NCI-H128 (cell line): ENCODE measurements around the gene ZMYND19.
"Not testable (repeated sequence)": the region's sequence is repeated elsewhere in the genome, so short reads cannot be mapped to it uniquely, and the experiment has no call there.

Experiments
- DNase-seq: peaks from one replicate; lab custom pipeline; 2025; ENCODE audit not compliant: unreplicated experiment; lab: John Stamatoyannopoulos, UW

Gene ZMYND19

DNA sequence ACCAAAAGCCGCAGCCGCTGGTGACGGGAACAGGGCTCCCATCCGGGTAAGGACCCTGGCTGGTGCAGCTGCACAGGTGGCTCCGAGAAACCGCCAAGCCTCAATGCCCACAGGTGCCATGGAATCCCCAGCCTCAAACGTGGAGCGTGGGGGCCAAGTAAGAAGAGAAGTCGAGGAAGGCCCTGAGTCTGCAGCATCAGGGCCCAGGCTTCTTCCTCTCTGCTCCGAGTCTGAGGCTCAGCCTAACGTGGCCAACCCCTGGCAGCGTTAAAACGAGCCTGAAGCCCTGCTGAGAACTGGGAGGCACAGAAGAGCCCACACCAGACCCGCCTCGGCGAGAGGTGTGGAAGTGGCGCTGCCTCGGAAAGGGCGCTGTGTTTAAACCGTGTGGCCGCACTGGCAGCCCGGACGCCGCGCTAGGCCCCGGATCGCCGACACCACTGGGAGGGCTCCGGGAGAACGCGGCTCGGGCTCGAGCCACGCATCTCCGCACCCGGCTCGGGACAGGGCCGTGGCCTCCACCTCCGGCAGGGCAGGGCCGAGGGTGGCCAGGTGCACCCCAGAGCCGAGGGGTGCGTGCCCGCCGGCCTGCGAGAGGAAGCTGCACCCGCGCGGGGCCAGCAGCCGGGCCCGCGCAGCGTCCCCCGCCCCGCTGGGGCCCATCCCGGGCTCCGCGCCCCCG lies 730 bp downstream of the ZMYND19 start:
- no peak for DNase-seq

DNA sequence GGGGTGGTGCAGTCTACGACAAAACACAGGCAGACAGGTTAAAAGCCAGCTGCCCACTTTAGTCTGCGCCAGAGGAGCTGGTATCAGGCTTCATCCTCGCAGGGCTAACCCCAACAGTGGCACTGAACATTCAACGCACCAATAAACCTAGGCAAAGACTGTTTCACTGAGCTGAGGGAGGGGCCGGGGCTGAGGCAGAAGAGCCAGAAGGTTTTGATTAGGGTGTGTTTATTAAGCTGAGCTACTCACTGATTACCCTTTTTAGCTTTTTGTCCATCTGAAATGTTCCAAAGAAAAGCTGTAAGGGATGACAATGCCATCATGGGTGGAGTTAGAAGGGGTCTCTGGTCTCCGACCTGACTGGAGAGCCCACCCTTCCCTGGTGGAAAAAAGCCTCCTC lies 1.4 kb downstream of the ZMYND19 start:
- no peak for DNase-seq

DNA sequence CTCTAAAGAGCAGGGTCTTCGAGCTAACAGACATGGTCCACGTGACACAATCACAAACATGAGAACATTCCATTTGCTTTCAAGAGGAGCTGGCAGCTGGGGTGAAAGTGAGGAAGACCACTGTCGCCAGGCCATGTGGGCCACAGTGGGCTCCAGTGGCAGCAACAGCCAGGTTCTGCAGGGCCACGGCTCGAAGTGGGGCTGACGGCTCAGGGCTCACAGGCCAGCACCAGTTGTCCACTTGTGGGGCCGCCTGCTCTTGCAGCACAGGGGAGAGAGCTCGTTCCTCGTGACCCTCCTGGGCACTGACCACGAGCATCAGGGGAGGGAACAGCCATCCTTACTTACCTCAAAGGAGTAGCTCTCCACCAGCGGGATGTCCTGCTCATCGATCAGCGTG lies 2.0 kb downstream of the ZMYND19 start:
- DNase-seq, result no peak

DNA sequence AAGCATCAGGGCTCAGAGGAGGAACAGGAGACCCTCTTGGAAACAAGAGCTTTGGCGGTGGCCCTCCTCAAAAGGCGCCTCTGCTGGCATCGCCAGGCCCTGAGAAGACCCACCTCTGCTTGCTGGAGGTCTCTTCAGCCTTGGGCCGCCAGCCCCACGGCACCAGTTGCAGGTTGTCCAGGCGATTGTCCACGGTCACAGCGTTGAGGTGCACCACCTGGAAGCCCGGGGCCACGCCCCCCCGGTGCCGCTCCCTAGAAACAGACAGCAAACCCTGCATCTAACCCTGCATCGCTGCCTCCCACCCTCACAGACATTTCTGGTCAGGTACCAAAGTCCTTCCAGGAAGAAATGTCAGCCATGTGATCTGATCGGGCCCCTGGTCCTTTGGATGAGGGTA lies 3.5 kb downstream of the ZMYND19 start:
- DNase-seq, result no peak

DNA sequence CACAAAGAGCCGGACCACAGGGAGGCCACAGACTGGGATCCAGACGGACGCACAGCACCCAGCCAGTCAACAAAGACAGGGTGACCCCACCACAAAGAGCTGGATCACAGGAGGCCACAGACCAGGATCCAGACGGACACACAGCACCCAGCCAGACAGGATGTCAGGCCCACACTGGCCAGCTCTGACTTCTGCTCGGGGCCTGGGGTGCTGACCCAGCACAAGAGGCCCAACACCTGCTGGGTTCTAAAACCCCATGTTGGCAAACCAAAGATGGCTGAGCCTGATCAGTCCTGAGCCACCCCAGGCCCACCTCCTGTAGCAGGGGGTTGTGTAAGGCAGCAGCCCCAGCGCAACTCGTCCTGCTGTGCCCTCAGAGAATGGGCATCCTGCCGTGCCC lies 6.4 kb downstream of the ZMYND19 start:
- no peak for DNase-seq

DNA sequence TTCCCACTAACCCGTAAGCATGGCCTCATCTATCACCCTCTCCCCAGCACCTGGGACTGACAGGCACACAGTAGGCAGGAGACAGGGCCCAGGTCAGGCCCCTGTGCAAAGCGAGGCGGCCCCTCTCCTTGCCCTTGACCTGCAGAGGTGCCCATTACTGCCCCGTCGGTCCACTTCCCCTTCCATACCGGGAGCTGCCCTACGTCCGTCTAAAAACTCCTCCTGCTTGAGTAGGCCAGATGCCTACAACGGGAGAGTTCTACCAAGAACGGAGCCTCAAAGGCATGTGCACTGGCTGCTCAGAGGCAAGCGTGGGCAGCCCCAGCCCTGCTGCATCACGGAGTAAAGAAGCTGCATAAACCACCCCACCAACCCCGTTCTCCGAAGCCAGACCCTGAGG lies 7.0 kb downstream of the ZMYND19 start:
- DNase-seq, result no peak

DNA sequence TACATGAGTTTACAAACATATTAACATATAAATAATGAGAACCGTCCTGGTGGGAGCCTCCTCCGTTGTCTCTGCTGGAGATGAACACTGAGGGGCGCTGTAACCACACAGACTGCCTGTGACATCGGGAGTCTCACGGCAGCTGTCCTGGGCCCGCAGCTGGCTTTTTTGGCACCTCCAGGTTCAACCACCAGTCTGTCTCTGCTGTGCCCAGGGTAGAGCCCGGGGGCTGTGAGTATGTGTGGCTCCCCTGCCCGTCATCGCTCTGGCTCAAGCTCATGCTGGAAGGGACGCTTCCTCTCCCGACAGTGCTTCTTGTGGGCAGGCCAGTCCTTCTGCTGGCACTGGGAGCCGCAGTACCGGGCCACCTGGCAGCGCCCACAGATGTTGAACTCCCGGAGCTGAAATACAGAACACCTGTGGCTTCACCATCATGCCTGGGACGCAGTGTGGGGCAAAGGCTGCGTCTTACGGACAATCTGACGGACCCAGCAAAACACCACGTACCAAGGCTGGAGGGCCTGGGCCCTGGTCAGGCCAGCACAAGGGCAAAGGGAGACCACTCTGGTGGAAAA lies 7.9 kb downstream of the ZMYND19 start:
- no peak for DNase-seq

DNA sequence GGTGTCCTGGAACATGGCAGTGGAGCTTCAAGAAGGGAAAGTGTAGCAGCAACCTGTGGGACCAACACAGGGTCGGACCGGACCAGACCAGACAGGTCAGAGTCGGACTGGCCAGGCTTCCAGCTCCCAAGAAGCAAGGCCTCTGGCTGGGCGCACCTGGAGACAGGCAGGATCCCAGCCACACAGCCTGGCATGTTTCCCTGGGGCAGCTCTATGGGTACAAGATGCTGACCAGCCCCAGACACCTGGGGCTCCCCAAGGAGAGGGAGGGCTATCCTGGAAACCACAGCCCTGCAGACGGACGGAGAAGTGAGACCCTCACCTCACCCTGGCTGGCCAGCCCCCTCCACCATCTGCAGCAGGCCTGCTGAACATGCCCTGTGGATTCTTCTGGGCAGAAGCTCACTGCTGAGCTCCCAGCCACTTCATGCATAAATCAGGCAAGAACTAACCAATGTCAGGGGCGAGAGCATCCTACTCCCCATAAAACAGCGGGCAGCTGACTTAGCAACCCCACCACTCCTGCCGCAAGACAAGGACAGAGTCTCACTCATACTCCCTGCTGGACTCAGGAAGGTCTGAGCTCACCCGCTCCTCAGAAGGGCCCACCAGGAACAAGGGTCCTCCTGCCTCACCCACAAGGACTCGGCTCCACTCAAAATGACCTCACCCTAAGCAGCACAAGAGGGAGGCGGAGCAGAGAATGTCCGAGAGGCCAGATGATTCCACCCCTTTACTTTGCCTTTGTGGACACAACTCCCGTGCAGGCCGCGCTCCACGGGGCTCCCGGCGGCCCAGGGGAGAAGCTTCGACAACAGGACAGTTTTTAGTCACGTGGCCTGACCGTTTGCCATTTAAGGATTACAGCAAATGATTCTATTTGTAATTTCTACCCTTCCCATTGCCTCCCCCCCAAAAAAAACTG lies 8.7 kb downstream of the ZMYND19 start:
- DNase-seq, result no peak

DNA sequence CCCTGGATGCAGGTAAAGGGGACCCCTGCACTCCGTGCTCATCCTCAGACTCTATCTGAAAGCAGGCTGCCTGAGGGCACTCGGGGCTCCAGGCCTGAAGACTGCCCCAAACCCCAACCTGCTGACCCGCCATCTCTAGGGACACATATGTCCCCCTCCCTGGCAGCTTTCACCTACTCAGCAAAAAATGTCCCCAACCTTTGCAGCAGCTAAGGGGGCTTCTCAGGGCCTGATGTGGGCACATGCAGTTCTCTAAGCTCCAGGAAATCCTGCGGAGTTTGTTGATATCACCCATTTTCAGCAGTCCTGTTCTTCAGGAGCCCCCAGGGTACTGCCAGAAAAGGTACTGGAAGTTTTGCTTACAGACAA lies 9.4 kb downstream of the ZMYND19 start:
- no peak for DNase-seq

DNA sequence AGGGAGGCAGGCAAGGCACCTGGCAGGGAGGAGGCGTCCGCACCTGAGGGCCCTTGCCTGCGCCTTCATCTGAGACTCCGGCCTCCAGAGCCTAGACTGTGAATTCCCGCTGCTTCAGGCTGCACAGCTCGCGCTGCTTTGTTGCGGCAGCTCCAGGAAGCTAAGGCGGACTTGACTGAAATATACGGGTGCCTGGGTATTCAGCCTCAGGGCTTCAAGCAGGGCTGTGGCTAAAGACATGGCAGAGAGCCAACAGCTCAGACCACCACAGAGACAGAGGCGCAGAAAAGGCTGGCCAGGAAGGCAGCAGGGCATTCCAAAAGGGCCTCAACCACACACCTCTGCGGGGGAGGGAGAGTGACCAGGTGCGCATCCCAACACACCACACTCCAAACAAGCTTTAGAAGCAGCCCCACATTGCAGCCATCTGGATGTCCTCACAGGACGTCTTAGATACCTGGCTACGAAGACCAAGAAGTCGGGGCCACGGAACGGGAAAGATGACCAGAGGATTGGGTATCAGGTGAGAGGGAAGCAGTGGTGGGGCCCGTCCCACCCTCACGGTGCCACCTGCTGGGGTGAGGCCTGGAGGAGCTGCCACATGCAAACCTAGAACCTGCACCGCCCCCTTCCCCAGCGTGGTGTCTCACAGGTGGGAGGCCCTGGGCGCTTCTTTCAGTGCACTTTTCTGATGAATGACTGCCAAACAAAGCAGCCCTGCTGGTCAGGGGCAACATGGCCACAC lies 9.9 kb downstream of the ZMYND19 start:
- no peak for DNase-seq

DNA sequence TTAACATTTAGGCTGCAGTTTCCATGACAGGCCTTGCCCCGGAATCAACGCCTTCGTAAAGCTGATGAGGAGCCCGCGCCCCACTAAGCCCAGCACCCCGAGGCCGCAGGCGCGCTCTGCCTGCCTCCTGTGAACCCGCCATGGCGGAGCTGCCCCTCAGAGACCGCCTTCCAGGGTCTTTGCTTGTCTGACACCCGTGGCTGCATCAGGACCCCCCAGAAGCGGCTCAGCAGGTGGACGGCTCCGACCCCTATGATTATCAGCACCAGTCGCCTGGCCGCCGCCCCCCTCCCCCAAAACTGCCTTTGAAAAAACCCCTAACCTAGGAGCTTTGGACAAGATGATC lies 11.1 kb downstream of the ZMYND19 start:
- DNase-seq, result no peak

DNA sequence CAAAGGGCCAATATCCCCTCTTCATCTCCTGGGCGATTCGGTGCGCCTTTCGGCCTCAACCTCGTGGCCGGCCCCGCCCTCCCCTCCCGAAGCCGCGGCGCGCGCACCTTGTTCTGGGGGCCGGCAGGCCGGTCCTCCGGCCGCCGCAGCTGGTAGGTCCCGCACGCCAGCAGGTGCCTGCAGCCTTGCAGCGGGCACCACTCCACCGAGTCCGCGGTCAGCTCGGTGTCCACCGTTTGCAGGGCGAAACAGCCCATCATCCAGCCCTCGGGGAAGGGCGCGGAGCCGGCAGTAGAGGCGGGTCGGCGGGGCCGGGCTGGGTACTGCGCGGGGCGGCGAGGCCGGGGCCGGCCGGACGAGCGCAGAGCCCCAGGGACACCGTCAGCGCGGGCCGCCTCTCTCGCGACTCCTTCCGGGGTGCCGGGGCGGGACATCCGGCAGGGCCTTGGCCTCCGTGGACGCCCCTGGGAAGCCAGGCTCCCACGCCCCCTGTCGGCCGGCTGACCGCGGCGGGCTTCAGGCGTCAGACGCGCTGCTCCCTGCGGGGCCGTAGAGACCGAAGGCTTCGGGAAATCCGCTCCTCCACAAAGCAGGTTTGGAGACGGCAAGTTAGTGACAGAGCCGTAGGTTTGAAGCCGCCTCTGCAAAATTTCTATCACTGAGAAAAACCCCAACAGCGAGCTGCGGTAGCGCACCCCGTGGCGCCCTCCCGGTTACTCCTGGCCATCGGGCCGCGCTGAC lies 11.6 kb downstream of the ZMYND19 start, which contains the start of gene DPH7:
DPH7 (minus strand) TSS at position 408 of the 741 bp plus-strand sequence; CDS start at position 260, 148 bp downstream.
- peak; percentile 76 for DNase-seq

DNA sequence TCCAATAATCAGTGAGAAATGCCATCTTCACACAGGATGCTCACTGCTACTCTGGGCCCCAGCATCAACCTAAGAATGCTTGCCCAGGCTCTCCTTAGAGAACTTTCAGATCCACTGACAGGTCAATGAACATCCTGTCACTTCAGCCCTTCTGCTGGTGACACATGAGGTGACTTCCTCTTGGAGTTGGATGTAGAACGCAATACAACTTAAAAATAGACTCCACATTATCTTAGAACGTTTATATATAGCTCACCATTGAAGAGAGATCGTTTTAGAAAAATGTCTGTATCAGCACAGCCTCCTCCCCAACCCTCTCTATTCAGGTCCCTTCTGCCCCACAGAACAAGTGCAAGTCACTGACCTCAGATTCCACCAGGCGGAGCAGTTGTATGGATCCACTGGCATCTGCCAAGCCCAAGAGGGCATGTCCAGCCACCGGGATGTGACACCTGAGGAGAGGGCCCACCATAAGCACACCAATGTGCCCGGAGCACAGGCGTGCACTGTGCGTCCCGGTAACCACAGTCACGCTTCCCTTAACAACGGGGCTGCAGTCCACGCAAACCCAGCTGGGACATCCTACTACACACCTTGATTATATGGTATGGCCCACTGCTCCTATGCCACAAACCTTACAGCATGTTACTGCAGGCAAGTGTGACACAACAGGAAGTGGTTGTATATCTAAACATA lies 14.4 kb downstream of the ZMYND19 start:
- DNase-seq, result no peak

DNA sequence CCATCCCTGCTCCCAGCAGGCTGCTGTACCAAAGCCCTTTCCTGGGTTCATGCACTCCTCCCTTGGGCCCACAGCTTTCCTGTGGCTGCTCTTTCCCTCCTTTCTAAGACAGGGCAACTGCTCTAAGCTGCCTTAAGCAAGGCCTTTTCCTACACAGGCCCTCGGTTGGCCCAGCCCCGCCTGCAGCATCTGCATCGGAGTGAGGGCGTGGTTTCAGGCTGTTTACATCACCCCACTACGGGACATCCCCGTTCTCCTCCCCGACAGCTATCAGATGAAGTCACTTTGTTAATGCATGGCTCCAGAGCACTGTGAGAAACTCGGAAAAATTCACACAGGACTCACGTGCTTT lies 15.0 kb downstream of the ZMYND19 start:
- no peak for DNase-seq

DNA sequence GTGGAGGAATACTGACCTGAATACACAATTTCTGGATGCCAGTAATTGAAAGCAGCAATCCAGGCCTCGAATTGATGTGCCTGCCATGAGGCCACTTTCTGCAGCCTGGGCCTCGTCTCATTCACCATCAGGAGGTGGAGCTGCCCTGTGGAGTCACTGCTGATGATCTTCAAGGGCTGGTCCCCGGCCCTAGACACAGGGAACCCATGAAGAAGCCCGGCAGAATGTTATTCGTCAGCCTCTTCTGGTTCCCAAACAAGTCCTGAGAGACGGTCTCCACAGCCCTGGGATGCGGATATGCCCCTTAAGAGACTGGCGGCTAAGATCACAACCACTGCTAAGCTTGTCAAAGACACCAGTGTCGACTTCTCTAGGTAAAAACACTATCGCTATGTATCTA lies 16.1 kb downstream of the ZMYND19 start:
- DNase-seq, result no peak

DNA sequence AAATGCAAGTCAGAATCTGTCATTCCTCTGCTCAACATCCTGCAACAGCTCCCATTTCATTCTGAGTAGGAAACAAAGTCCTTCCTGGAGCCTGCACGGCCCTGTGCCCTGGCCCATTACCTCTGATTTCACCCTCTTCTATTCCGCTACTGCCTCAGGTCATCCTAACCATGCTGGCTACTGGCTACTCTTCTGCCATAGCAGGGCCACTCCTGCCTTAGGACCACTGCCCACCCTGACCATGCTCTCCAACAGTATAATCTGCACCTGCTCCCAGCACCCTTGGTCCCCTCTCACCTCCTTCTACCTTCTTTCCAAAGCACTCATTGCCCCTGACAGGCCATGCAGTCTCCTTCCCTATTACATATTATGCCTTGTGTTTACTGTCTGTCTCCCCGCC lies 19.7 kb downstream of the ZMYND19 start:
- no peak for DNase-seq

DNA sequence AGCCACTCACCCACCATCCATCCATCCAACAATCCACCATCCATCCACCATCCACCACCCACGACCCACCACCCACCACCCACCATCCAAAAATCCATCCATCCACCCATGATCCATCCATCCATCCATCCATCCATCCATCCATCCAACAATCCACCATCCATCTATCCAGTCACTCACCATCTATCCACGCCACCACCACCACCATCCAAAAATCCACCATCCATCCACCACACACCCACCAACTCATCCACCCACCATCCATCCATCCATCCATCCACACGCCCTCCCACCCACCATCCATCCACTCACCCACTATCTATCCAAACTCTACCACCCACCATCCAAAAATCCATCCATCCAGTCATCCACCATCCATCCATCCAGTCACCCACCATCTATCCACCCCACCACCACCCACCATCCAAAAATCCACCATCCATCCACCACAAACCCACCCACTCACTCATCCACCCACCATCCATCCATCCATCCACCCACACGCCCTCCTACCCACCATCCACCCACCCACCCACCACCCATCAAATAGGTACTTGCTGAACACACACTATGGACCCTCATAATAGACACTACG lies 20.6 kb downstream of the ZMYND19 start:
- no peak for DNase-seq

DNA sequence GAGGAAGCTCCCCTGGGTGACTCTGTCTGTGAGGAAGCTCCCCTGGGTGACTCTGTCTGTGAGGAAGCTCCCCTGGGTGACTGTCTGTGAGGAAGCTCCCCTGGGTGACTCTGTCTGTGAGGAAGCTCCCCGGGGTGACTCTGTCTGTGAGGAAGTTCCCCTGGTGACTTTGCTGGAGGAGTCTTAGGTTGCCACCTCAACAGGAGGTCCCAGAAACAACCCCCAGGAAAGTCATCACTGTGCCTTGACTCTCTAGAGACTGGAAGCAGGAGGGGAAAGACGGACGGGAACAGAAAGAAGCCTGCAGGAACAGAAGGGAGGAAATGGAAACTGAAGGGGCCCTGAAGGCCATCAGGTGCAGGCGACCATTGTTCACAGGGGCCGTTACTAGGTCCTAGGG lies 21.9 kb downstream of the ZMYND19 start:
- not testable (repeated sequence) for DNase-seq

DNA sequence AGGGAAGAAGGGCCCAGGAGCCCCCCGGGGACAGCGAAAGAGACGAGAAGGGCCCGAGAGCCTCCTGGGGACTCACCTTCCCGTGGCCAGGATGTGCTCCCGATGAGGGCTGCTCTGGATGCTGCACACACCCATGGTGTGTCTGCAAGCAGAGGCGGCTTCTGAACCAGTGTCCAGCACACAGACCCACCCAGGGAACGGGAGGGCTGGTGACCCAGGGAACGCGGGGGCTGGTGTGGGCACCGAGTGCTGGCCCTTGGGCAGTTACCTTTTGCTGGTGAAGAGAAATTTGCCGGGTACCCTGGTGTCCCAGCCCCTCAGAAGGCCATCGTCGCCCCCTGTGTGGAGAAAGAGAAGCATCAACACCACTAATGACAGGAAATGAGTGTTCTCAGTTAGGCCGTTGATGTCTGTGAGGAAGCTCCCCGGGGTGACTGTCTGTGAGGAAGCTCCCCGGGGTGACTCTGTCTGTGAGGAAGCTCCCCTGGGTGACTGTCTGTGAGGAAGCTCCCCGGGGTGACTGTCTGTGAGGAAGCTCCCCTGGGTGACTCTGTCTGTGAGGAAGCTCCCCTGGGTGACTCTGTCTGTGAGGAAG lies 25.4 kb downstream of the ZMYND19 start:
- DNase-seq, result no peak
